Putamen (tissue), 1 donor: ENCODE results near the gene PSG2.
"Not testable (repeated sequence)": the region's sequence is repeated elsewhere in the genome, so short reads cannot be mapped to it uniquely, and the experiment has no call there.

Experiments used
- DNase-seq: peaks from one replicate; pipeline ENCODE4 v3.0.0-alpha.2; 2016; ENCODE audit warnings: low spot score

PSG2 gene

DNA sequence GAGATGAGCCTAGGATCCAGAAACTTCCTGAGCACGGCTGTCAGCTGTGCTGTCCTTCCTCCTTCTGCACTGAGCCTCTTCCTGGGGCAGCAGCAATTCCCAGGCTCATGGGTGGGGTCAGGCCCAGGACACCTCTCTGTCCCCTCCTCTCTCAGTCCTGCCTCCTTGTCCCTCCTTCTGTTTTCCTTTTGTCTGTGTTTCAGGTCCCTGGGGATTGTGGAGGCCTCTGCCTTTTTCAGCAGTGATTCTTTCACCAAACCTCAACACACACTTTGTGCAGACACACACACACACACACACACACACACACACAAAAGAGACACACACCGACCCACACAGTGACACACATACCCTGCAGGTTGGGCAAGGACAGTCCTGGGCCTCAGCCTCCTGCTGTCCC lies at the start of gene PSG2:
TSS of gene PSG2 (minus strand) at position 101 of the 400 bp plus-strand sequence. CDS start 132 bp downstream, outside the sequence.
- not testable (repeated sequence) for DNase-seq

DNA sequence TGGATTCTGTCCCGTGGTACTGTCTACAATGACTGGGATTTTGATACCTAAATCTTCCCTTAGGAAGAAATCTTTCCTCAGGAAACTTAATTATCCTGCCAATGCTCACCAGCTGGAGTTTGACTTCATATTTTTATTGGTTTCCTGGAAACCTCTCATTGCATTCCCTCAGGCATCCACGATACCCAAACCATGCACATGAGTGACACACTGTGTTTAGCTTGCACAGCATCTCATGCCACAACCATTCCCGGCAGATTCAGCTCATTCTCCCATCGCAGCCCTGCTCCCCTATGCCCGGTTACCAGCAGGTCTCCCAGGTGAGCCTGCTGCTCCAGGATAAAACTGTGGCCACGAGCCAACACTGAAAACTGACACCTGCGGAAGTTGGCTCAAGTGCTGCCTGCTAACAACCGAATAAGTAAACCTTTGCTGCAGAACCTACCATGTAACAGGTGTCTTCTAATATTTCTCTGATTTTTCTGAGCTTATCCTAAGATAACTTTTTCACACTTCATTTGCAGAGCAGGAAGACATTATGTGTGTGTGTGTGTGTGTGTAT lies 48.9 kb upstream of the PSG2 start:
- not testable (repeated sequence) for DNase-seq

DNA sequence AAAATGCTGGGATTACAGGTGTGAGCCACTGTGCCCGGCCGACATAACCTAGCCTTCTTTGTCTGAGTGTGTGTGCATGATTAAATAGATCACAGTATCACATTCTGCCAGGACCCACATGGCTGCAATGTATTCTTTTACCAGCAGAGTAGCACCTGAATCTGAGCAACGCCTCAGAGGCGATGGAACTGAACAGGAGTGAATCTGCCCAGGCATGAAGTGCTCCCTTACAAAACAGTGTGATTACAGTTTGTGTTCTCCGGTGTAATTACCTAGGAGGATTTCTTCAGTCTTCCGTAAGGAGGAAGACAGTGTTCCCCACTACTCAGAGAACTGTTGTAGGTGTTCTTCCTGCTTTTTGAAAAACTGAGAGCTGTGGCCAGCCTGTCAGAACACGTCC lies 46.7 kb upstream of the PSG2 start:
- DNase-seq: not testable (repeated sequence)

DNA sequence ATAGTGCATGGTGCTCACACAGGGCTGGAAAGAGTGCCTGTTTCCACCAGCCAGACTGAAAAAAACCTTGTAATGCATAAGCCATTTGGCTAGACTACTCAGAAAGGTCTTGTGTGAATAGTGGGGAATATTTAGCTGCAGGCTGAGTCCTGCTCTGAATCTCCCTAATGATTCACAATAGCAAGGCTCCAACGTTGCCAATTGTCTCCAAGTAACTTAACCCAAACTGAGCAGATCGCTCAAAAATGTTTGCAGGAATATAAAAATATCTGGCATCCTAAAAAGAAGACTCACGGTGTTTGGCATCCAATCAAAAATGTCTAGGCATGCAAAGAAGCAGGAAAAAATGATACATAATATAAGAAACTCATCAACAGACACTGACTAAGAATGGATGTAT lies 44.8 kb upstream of the PSG2 start:
- DNase-seq: not testable (repeated sequence)

DNA sequence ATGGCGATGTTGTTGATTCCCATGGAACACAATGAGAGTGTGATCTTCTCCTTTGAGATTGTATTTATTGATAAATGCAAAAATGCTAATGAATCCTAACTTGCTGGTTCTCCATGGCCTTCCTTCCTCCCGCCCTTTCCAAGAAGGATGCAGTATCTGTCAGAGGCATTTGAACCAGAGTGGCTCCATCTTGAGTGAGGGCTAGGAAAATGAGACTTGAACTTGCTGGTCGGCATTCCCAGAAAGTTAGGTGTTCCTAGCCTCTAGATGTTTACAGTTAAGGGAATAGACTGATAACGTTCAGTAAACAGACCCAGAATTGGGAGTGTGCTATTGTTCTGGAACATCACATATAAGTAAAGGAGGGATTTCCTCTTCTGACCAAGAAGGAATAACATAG lies 44.2 kb upstream of the PSG2 start:
- no peak for DNase-seq

- no peak for DNase-seq
Observed at GRCh38 chr19:43124360-43124759, 41.9 kb upstream of the PSG2 start.

- not testable (repeated sequence) for DNase-seq
Observed at GRCh38 chr19:43120433-43121026, 38.0 kb upstream of the PSG2 start.

GRCh38 chr19:43119526-43119925 lies 37.0 kb upstream of the PSG2 start:
- DNase-seq: not testable (repeated sequence)

DNA sequence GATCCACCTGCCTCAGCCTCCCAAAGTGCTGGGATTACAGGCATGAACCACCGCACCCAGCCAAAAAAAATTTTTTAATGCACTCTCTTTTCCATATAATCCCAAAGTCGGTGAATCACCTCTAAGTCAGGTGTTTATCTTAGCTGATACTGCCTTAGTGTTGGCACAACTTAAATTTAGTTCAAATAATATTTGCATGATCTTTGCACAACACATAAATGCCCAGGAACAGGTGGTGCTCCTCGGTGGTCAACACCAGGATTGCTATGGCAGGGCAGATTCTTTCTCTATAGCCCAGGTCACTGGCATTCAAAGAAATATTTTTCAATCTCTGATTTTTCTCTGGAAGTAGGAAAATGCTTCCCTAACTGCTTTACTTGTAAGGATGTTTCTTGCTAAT lies 33.9 kb upstream of the PSG2 start:
- DNase-seq: not testable (repeated sequence)

DNA sequence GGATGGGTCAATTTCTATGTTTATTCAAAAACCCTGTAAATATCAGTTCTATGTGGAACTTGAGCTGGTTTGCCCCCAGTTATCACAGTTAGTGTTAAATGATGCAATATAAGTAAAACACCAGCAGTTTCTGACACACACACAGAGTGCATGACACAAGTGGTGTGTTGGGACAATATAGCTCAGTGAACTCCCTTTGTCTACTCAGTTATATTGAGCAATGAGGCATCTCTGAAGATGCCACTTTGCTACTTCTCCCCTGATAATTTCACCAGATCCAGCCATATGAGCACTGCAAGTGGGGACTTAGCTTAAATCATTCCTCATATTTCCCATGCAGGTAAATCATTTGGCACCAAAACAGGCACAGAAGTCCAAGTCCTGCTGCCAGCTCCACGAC lies 33.0 kb upstream of the PSG2 start:
- DNase-seq: not testable (repeated sequence)

DNA sequence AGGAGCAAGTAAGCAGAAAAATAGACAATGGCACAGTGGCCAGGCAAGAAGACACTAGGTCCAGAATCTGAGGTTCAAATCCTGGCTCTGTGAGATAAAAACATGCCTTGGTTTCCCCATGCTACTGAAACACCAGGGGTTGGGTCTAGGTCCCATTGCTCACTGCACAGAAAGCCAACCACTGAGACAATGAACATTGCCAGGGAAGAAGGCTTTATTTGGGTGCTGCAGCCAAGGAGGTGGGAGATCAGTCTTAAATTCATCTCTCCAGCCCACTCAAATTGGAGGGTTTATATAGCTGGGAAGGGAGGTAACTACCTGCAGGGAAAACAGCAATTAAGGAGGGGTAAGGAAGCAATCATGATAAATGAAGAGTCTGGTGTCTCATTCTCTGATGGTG lies 32.6 kb upstream of the PSG2 start:
- DNase-seq: not testable (repeated sequence)

GRCh38 chr19:43114626-43115025 lies 32.1 kb upstream of the PSG2 start:
- not testable (repeated sequence) for DNase-seq

- DNase-seq: not testable (repeated sequence)
Observed at GRCh38 chr19:43107401-43107800, 24.9 kb upstream of the PSG2 start.

DNA sequence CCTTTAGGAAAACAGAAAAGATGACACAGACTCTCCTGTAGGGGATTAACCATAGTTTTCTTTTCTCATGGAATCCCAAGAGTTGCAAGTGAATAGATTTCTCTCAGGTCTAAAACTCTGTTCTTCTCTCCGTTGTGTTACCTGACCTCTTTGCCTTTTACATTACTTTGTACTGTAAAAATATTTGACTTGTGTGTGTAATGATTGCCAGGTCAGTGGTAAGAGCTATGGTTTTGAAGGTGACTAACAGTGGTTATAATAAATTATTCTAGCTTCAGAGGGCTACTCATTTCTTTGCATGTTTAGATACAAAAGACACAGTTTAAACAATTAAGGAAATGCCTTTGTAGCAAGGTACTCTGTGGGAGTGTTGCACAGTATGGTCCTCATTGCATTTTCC lies 23.0 kb upstream of the PSG2 start:
- no peak for DNase-seq

DNA sequence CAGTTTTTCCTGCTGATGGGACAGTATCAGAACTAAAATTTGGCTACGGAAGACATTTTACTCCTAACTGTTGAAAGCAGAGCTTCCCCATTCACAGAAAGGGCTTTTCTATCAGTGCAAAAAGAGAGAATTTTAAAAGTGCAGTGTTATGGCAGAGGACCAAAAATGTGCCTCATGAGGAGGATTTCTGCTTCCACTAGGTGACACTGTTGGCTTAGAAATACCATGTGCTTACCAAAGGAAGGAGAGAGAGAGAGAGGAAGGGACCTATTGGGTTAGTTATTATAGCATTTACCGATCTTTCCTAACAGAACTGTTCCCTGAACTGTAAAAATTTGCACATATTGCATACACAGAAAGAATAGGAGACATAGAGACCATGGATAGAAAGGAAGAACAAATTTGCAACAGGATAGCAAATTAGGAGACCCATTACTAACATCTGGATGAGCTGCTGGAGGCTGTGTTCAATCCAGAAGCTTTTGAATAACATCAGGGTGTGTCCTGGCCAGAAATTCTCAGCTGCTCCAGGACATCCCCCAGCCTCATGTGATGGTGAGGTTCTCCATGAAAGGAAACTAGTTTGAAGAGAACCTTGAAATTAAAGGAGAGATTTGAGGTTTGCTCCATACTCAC lies 21.8 kb upstream of the PSG2 start:
- DNase-seq: not testable (repeated sequence)

DNA sequence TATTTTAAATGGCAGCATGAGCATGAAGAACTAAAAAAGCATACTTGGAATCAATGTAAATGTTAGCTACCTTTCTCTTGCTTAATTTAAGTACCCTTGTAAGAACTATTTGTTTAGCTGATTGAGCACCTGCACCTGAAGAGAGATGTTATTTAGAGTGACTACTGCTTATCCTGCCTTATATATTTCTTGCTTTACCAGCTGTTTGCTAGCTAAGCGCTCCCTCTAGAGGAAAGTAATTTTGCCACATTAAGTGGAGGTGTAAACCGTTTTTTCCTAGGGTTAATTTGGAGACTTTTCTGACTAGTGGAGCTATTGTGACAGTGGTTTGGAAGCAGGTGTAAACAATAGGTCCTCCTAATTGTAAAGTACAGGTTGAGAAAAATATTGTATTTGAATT lies 19.4 kb upstream of the PSG2 start:
- DNase-seq: no peak

DNA sequence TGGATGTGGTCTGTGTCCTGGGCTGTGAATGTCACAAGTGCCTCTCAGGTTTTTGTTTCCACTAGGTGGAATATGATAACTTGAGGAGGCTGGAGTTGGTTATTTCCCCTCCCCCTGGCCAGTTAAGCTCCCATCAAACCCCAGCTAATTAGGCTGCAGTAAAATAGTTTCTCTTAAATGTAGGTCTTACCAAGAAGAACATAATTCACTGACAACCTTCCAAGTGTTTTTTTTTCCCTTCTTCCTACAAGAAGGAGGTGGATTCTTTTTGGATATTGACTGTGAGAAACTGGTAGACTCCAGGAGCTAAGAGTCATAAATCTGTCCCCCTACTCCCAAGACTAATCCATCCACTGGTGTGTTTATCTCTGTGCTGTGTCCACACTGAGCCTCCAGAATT lies 15.9 kb upstream of the PSG2 start:
- DNase-seq: not testable (repeated sequence)

GRCh38 chr19:43087702-43088340 lies 5.3 kb upstream of the PSG2 start:
- DNase-seq: peak; percentile 7

DNA sequence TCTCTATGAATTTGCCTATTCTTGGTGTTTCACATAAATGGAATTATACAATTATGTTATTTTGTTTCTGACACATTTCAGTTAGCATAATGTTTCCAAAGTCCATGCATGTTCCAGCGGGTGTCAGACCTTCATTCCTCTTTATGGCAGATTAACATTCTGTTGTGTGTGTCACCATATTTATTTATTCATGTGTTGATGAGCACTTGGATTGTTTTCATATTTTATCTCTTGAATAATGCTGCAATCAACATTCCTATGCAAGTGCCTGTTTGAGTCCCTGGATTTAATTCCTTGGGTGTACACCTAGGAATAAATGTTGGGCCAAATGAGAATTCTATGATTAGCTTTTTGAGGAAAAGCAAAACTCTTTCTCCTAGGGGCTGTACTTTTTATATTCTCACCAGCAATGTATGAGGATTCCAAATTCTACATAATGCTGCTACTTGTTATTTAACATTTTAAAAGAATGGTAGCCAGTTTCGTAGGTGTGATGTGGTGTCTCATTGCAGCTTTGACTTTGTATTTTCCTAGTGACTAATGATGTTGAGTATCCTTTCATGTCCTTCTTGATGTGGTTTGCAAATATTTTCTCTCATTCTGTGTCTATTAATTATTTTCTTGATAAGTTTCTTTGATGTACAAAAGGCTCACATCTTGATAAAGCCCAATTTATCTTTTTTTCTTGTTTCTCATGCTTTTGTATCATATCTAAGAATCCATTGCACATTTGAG lies 3.5 kb upstream of the PSG2 start:
- not testable (repeated sequence) for DNase-seq

DNA sequence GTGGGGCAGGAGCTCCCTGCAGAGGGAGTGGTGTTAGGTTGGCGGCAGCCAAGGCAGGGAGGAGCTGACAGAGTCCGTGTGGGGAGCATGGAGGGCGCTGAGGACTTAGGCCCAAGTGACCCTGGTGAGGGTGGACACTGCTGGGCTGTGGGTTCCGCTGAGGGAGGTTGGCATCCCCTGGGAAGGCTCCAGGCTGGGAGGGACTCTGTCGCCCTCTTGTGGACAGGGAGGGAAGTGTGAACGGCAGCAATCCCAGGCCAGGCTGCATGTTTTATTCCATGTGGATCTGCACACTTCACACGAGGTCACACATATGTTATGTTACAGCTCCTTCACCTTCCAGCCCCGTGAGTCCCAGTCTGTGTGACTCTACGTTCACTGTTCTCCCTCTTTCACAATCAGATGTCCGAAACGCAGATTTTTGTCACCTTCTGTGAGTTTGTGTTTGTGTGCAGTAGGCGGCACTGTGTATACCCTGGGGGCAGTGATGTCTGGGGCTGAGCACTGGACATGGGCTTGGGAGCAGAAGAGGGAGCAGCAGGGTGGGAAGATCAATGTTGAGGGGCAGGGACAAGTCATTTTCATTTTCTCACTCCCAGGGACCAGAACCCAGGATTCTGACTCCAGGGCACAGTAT lies 1.8 kb upstream of the PSG2 start:
- DNase-seq: not testable (repeated sequence)

DNA sequence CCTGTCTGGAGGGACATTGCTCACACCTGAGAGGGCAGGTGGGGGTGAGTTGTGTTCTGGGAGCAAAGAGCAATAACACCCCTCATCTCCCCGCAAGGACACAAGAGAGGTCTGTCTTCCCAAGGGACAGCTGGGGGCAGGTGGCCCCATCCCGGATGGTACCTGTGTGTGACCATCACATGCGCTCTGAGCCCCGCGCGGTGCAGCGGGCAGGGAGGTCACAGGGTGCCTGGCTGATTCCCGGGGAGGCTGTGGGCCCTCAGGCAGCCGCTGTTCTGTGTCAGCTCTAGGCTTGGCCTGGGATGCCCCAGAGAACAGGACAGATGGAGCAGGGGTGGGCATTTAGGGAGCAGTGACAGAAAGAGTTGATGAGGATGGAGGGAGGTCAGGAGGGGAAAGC lies 1.2 kb upstream of the PSG2 start:
- DNase-seq: not testable (repeated sequence)

DNA sequence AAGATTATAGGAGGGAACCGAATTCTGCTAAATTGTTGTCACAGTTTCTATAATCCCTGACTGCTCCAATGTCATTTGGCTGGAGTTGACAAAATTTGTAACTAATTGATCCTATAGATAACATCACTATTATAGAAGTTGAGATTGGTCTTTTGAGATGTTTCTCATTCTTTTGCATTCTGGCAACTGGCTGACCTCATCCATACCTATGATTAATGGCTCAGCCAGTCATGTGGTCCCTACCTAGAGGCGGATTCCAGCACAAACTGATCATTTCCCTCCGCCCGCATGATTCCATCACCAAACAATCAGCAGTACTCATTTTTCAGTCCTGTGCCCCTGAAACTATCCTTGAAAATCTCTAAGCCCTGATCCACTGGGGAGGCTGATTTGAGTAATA lies 4.2 kb downstream of the PSG2 start:
- no peak for DNase-seq
